Stimulated activated naive CD4-positive, alpha-beta T cell (primary cell): ENCODE measurements around the gene NRXN3.

Experiments
- DNase-seq, 6 experiments: peaks; one replicate each; lab custom pipeline; 2025; lab: John Stamatoyannopoulos, UW

The NRXN3 gene

DNA sequence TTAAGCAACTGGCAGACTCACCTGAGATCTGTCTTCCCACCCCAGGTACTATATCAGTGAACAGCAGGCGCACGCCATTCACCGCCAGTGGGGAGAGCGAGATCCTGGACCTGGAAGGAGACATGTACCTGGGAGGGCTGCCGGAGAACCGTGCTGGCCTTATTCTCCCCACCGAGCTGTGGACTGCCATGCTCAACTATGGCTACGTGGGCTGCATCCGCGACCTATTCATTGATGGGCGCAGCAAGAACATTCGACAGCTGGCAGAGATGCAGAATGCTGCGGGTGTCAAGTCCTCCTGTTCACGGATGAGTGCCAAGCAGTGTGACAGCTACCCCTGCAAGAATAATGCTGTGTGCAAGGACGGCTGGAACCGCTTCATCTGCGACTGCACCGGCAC lies 544.5 kb downstream of the NRXN3 start:
- no peak for DNase-seq

DNA sequence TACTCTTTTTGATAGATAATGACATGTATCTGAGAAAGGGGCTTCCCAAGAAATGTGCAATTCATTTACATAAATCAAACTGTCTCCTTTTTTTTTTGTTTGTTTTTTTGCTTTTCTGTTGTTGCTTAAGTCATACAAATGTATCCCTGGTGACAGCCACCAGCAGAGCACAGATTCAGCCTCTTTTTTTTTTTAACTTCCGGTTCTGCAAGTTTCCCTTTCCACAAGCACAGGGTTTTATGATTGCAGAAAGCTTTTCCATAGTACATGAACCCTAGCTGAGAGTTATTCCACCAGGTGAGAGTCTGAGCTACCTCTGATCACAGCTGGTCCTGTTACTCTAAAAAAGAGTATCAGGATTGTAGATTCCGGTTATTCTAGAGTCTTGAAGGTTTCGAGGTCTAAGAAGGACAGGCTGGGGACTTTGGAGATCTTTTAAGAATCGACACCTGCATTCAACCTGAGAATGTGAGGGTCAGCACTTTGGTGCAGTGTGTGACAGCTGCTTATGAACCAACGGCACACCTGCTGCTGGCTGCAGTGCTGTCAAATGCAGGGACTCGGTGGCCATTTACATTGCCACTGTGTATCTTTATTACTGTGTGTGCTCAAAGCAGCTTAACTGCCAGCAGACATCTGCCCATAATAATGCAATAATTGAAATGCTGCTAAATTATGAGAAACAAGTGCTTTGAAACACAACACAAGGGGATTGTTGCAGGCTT lies 551.7 kb downstream of the NRXN3 start:
- no peak for DNase-seq

- no peak for DNase-seq
These were observed 554.9 kb downstream of the NRXN3 start for GRCh38 chr14:78725086-78725485.

DNA sequence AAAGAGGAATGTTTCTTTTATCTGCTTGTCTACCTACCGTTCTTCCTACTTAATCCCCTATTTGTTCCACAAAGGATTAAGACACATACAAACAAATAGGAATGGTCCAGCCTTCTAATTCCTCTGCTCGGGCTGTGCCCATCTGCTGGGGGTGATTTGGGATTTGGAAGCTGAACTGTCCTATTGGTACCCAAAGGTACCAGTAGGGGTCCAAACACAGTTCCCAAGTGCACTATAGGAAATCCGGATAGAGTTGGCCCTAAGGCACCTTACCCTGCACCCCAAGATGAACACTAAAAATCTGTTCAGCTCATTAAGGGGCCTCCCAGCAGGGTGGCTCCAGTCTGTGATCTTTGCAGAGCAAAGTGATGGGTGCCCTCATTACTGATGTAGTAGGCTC lies 566.9 kb downstream of the NRXN3 start:
- no peak for DNase-seq

DNA sequence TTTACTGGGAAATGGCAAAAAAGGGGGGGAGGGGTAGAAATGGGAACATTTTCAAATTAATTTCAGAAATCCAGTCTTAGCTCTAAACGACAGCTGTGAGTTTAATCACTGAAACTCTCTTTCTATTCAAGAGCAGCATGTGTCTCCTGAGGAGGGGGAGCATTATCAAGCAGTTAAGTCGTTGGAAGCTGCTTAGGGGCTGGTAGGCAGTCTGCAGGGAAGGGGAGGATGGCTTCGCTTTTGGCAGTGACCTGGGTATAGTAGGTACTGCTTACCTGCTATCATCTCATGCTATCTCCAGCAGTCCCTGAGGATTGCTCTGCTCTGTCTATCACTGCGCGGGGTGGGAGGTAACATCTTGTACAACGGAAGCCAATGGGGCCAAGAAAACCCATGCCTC lies 567.4 kb downstream of the NRXN3 start:
- DNase-seq: no peak

DNA sequence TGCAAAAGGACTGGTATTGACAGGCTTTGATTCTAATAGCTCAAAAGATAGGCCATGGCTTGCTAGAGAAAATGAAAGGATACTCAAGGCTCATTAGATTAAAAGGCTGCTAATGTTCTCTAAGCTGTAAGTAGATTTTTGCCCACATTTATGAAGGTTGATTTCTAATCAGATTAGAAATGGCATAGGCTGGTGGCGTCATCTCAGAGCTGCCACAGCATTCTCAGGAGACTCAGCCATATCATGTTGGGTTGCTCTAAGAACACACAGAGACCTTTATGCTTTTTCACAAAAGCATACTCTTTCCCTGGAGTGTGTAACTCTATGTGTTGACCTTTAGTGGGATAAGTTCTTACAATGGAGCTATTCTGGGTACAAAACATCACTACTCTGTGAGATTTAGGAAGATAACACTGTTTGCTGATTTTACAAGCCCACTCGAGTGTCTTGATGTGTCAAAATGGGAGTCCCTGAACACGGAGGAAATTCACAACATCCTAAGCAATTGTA lies 576.0 kb downstream of the NRXN3 start:
- no peak for DNase-seq

DNA sequence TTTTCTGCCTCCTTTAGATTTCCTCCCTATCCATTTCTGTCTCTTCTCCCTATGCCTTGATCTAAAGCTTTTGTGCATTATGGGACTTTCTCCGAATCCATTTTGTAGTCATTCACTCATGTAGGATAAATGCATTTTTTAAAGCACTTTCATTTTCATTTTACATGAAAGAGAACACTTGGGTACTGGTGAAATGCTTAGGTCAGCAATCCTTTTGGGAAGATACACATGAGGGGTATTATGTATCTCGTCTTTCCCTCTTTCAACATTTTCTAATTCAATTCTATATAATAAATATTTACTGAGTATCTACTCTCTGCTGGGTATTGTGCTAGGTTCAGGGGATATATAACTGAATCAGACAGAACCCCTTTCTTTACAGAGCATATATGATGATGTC lies 577.6 kb downstream of the NRXN3 start:
- DNase-seq: no peak

DNA sequence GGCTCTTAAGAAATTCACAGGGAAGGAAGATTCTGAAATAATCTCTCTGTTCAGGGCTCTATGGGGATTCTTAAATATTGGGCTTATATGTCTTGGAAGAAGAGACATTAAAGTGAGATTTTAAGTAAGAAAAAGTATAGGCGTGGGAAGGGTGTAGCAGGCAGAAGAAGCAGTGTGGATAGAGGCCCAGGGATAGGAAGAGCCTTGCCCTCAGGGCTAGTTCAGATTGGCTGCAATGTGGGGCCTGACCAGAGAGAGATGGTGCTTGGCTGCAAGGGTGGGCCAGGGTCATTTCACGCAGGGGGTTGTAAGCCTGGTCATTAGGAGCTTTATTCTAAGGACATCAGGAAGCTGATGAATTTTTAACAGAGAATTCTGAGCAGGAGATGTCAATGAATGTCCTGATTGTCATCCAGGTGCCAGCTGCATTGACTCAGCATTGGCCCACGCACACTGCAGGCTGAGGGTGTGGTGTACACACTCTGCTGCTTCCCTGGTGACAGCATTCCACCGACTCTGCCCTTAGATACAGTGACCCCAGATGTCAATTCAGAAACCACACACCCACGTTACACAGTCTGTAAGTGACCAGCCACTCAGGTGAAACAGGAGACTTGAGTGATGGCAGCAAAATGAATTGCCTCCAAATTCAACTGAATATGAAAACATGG lies 582.5 kb downstream of the NRXN3 start:
- DNase-seq: no peak

DNA sequence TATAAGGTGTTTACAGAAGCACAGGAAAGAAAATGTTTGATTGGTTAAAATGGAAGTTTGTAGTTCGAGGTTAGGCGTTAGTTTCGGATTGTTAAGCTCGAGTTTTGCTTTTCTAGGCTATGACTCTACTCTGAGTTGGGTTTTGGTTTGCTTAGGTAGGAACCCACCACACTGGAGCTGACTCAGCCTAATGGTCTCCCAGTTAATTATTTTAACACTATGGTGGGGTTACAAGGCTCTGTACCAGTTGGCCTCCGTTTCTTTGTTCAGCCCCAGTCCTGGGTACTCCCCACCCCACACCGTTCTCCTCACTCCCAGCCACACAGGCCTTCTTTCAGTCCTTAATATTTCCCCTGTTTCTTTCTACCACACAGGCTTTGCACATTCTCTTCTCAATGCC lies 583.9 kb downstream of the NRXN3 start:
- DNase-seq: no peak

GRCh38 chr14:78758333-78758732 lies 588.2 kb downstream of the NRXN3 start:
- DNase-seq: no peak

GRCh38 chr14:78762331-78762730 lies 592.2 kb downstream of the NRXN3 start:
- no peak for DNase-seq

GRCh38 chr14:78763746-78764145 lies 593.6 kb downstream of the NRXN3 start:
- no peak for DNase-seq

DNA sequence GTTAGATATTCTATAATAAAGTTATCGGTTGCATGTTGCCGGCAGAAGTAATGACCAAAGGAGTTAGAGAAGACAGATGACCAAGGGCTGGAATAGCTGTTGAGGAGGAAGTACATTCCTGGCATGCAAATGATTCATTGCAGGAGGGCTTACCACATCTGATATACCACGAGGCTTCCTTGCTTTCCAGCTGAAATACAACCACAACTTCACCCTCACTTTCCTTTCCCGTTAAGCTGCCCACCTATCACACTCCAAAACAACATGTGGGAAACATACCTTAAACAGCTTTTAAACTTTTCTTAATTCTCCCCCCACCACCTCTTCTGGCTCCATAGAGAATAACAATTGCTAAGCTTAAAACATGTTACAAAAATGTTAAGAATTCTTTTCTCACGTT lies 594.1 kb downstream of the NRXN3 start:
- DNase-seq: no peak

DNA sequence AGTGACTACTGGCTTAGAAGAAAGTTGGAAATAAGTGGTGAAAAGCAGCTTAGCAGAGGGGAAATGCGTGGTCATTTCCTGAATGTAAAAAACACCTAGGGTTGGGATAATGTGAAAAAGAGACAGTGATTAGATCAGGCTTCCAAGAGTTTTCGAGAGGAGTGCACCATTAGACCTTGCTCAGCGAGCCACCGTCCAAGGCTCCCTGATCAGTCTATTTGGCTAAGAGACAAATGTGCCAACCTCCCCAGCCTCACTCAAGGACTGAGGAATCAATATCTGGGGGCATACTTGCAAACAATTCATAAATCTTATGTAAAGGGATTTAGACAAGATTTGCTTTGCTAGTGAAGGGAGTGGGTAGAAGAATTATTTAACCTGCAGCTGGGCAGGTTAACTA lies 594.5 kb downstream of the NRXN3 start:
- DNase-seq: no peak

DNA sequence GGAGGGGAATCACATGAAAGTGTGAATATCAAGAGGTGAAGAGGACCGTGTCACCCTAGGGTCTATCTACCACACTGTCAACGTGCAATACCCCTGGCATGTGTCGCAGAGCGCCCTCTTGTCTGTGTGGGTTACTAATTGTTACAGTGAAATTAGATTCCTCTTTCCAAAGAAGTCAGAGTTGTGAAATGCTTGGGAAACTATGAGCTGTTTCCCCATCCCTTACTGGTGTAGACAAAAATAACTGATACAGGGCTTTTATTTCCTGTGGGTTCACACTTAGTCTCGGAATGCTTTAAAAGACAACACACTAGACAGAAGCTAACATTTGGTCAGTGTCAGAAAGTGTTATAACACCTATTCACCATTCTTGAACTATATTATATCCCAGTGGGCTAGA lies 597.3 kb downstream of the NRXN3 start:
- DNase-seq: no peak

- no peak for DNase-seq
These were observed 612.4 kb downstream of the NRXN3 start for GRCh38 chr14:78782551-78782950.

GRCh38 chr14:78785265-78785664 lies 615.1 kb downstream of the NRXN3 start:
- no peak for DNase-seq

- no peak for DNase-seq
These were observed 618.5 kb downstream of the NRXN3 start for GRCh38 chr14:78788467-78789360.

DNA sequence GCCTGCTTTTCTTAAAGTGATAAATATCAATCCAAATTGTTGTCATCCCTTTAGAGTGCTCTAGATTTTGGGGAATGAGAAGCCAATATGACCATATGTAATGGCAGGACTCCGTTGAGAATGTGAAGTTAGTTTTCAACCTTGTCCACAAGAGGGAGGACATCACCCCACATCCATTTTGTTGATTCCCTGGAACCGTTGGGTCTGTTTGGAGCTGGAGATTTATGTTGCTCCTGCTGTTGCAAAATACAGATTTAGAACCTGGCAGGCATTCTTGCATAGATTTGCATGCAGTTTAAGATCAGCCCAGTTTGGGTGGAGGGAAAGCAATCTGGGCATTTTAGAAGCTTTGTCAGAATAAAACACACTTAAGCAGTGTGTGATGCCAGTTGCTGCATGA lies 620.1 kb downstream of the NRXN3 start:
- DNase-seq: no peak

GRCh38 chr14:78798757-78799156 lies 628.6 kb downstream of the NRXN3 start:
- DNase-seq: no peak

DNA sequence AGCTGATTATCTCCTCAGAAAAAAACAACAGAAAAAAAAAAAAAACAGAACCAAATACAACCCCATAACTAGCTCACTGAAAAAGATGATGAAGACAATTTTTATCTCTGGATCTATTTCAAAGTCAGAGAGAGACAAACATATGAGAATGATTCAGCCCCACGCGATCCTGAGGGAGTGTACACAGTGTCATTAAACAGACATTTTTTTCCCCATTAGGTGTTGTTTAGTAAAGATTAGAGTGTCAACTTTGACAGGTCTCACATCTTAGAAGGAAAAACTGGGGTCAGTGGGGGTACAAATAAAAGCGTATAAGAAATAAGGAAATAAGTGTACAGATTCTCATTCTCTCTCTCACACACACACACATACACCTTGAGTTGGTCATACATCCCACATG lies 635.4 kb downstream of the NRXN3 start:
- DNase-seq: no peak

DNA sequence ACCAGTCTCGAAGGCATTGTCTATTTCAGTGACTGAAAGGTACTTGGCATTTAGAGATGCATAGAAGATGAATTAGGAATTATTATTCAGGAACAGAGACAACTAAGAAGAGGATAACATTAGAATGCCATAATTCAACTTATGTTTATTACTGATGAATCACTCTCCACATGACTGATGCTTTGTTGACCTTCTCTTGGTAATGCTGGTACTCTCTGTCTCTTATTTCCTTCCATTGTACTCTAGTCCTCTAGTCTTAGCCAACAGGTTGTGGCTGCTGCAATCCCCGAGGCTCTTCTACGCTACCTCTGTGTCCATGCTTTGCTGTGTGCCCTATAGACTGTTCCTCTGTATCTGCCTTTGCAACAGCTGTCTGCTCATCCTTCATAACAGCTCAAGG lies 652.9 kb downstream of the NRXN3 start:
- DNase-seq: no peak

DNA sequence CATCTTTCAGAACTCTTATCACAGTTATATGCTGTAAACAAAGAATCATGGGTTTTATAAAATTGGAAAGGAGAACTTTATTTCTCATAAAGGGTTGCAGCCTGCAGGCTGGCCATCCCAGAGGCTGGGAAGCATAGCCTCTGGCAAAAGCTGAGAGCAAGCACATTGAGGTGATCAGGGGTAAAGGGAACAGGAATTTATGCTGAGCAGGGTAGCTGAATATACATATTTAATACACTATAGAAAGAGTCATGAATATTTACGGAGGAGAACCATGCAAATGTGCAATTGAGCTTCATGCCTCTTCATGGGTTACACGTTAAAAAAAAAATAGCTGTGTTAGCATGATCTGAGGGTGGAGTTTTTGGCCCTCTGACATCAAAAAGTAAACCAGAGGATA lies 653.3 kb downstream of the NRXN3 start:
- DNase-seq: no peak
